Measurements from ENCODE around the gene PDGFRA.

PDGFRA gene

GRCh38 chr4:54228961-54229501 is at the start of gene PDGFRA:
TSS of gene PDGFRA (plus strand) at chr4:54229293. CDS start at chr4:54258769, 29,476 bp downstream.
- peak; percentile 89 for DNase-seq (ENCODE audit: low read depth)

GRCh38 chr4:54184581-54184980 is 44.5 kb upstream of the PDGFRA start:
- DNase-seq (ENCODE audit: low read depth): no peak

GRCh38 chr4:54185044-54185780 is 43.9 kb upstream of the PDGFRA start:
- DNase-seq (ENCODE audit: low read depth): no peak

GRCh38 chr4:54185866-54186265 is 43.2 kb upstream of the PDGFRA start:
- no peak for DNase-seq (ENCODE audit: low read depth)

- DNase-seq (ENCODE audit: low read depth): no peak
These were observed 42.7 kb upstream of the PDGFRA start for GRCh38 chr4:54186371-54186770.

- no peak for DNase-seq (ENCODE audit: low read depth)
These were observed 41.9 kb upstream of the PDGFRA start for GRCh38 chr4:54187148-54187547.

- DNase-seq (ENCODE audit: low read depth): peak; percentile 75
These were observed 40.0 kb upstream of the PDGFRA start for GRCh38 chr4:54189140-54189539.

- DNase-seq (ENCODE audit: low read depth): no peak
These were observed 36.3 kb upstream of the PDGFRA start for GRCh38 chr4:54192811-54193210.

GRCh38 chr4:54197926-54198325 is 31.2 kb upstream of the PDGFRA start:
- DNase-seq (ENCODE audit: low read depth): no peak

GRCh38 chr4:54199919-54200318 is 29.2 kb upstream of the PDGFRA start:
- no peak for DNase-seq (ENCODE audit: low read depth)

GRCh38 chr4:54209617-54210016 is 19.5 kb upstream of the PDGFRA start:
- no peak for DNase-seq (ENCODE audit: low read depth)

GRCh38 chr4:54213001-54213400 is 16.1 kb upstream of the PDGFRA start:
- DNase-seq (ENCODE audit: low read depth): no peak

GRCh38 chr4:54213761-54214160 is 15.3 kb upstream of the PDGFRA start:
- DNase-seq (ENCODE audit: low read depth): no peak

- DNase-seq (ENCODE audit: low read depth): no peak
These were observed 13.6 kb upstream of the PDGFRA start for GRCh38 chr4:54215379-54216077.

- peak; percentile 76 for DNase-seq (ENCODE audit: low read depth)
These were observed 11.2 kb upstream of the PDGFRA start for GRCh38 chr4:54217642-54218495.

GRCh38 chr4:54218736-54219135 is 10.4 kb upstream of the PDGFRA start:
- no peak for DNase-seq (ENCODE audit: low read depth)

GRCh38 chr4:54224996-54225597 is 4.0 kb upstream of the PDGFRA start:
- DNase-seq (ENCODE audit: low read depth): no peak

- DNase-seq (ENCODE audit: low read depth): peak; percentile 16
These were observed 3.3 kb upstream of the PDGFRA start for GRCh38 chr4:54225598-54226403.

GRCh38 chr4:54226404-54227255 is 2.5 kb upstream of the PDGFRA start:
- DNase-seq (ENCODE audit: low read depth): peak; percentile 89

All from iris pigment epithelial cell (primary cell).